DOHH2 (cell line): Measurements from ENCODE around the gene ZBTB33.

Experiments
- CTCF ChIP-seq: fragments of 200-600 bp; sonication (generic); IDR thresholded peaks from one replicate; pipeline ENCODE4 v1.5.1; 2014; ENCODE audit warnings: antibody characterized with exemption, mild to moderate bottlenecking, low read depth, low read length; ENCODE audit not compliant: poor library complexity, severe bottlenecking
- EZH2phosphoT487 ChIP-seq: fragments of 200-600 bp; sonication (generic); IDR thresholded peaks from 2 replicates; pipeline ENCODE4 v1.6.1; 2017; ENCODE audit warnings: borderline replicate concordance, mild to moderate bottlenecking, antibody characterized with exemption, low read length, moderate library complexity, mixed read lengths

GRCh38 chrX:120262859-120263708 lies 12.5 kb downstream of the ZBTB33 start:
- TF ChIP-seq CTCF = no peak
- TF ChIP-seq EZH2phosphoT487 = no peak
